T-helper 1 cell treated with Interleukin-12 subunit alpha and Interleukin-12 subunit beta and Interleukin-4 antibody, amounts not matched to agents 30 ng/mL and 1 ng/mL, for 36 hours (primary cell): ENCODE data around the gene C6orf141. TPM values are rescaled to one million over a fixed set of nuclear protein-coding genes. Genes with fewer than 3 reads are reported as not detected.

Source experiments
- intact Hi-C: fragments of 100-400 bp; cut with micrococcal nuclease; formaldehyde crosslinking; loops from one replicate; pipeline ENCODE4 v1.15.1; 2024
- total RNA-seq: library from RNA; stranded (reverse); gene quantifications from 2 replicates; pipeline ENCODE4 v1.2.3, GENCODE V29; 2022

The C6orf141 gene
- total RNA-seq, 1 donor from 2014 or later, result not detected

GRCh38 chr6:49535795-49536194 lies 14.7 kb upstream of the C6orf141 start:
- intact Hi-C loops, result no loop called here

DNA sequence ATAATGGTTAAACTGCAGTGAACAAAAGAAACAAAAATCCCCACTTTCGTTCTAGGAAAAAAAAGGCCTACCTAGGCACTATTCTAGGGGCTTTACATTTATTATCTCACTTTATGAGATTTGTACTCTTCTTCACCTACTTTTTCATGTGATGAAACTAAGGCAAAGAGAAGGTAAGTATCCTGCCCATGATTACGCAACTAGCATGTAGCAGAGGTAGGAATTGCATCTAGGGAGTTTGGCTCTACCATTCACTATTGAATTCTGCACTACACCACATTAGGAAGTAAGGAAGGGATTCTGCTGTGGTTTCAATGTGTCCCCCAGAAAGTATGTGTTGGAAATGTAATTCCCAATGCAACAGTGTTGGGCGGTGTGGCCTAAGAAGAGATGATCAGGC lies 11.4 kb upstream of the C6orf141 start:
- intact Hi-C loops, result no loop called here

DNA sequence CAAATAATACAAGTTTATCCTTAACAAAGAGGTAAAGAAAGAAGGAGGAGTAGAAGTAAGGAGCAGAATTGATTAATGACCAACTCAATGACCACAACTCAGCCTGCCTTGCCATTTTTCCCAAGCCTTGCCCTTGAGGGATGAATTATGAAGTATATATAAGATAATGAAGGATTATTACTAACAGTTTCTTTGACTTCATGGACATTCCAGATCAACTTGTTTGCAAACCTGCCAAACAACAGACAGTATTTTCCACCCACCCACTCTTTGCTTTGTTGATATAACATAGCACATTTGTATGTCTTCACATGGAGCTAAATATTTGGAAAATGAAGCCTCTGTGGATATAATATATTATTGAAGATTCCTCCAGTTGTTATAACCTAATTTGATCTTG lies 9.9 kb upstream of the C6orf141 start:
- intact Hi-C loops, result no loop called here

DNA sequence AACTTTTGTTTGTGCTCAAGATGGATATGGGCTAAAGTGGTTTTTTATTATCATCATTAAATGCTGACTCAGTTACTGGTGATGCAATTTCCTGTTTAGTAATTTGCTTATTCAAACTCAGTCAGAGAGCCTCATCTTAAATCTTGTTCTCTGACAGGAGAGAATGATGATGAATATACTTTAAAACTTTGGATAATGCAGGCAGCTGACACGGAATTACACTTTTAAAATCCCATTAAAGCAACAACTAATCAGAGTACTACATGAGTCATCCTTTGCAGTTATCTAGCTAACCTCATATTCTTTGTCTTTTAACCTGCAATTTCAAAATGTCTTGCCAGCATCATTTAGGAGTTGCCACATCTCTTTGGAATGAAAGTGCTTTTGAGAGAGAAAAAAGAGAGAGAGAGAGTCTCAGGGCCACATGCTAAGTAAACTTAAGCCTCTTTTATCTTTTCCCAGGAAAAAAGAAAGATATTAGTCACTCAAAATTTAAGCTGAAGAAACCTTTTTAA lies 9.2 kb upstream of the C6orf141 start:
- intact Hi-C loops, result no loop called here

DNA sequence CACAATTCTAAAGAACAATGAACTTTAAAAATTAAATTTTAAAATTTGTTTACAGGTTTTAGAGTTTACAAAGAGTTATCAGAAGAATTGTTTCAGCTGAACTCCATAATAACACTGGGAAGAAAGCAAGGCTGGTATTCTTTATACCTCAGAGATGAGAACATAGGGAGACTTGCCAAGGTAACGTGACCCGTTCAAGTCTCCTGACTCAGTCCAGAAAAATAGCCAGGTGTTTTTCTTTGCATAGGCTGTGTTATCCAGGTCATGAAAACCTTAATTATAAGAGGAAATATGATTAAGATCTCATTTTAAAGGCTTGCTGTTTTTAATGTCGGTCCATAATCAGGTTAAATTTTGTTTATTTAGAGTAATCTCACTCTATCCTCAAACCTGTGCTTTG lies 8.5 kb upstream of the C6orf141 start:
- intact Hi-C loops, result no loop called here

- intact Hi-C loops, result no loop called here
Observed at GRCh38 chr6:49543087-49543858, 7.2 kb upstream of the C6orf141 start.

- intact Hi-C loops, result no loop called here
Observed at GRCh38 chr6:49546331-49546730, 4.1 kb upstream of the C6orf141 start.

- intact Hi-C loops, result no loop called here
Observed at GRCh38 chr6:49548613-49549304, 1.7 kb upstream of the C6orf141 start.

GRCh38 chr6:49549691-49550491 lies 577 bp upstream of the C6orf141 start:
- intact Hi-C loops, result loop anchor here (1.0 to 2.0 kb wide), 2 partner anchors 18 to 87 kb away; partner anchors contain the start of genes CENPQ and MMUT

DNA sequence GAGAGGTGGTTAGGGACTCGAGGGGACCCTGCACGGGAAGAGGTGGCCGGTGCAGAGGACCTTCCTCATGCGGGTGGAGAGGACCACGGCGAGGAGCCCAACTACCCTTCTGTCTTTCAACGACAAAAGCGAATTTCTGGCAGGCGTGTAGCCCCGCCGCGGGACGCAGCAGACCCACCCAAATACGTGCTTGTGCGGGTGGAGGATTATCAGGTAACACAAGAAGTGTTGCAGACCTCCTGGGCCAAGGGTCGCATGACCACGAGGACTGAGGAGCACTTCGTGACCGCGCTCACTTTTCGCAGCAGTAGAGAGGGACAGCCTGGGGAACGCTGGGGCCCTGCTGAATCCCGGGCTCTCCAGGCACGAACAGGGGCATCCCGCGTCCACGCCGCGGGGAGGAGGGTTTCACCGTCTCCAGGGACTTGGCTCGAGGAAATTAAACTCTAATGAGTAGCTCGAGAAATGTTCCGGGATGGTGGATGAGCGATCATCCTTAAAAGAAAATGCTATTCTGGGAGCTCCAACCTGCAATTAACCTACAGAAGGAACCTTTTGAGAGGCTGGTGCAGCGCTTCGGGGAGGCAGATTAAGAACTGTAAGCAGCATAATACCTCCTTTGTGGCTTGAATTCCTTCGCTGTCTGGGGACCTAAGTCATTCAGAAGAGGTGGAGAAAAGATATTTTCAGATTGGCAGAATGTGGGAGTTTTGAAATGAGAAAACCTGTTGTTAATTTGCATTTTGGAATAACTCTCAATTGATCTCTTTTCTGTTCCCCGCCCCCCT lies 804 bp downstream of the C6orf141 start:
- intact Hi-C loops, result loop anchor here (2.0 kb wide), 1 partner anchor 88 kb away; the partner anchor contains the start of genes CENPQ and MMUT

DNA sequence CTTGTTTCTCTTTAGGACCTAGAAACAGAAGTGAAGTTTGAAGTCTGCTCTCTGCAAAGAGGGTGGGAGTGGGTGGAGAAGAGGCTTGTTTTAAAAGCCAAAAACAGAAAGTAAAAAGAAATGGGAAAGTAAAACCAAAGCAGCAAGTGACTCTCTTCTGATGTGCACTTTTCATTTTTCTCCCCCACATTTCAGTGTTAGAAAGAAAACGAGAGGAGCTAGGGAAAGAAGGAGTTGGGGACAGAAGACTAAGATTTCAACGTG lies 1.3 kb downstream of the C6orf141 start:
- intact Hi-C loops, result loop anchor here (2.0 kb wide), 1 partner anchor 89 kb away; the partner anchor contains the start of genes CENPQ and MMUT

- intact Hi-C loops, result no loop called here
Observed at GRCh38 chr6:49552596-49552995, 2.1 kb downstream of the C6orf141 start.

- intact Hi-C loops, result no loop called here
Observed at GRCh38 chr6:49553384-49553783, 2.9 kb downstream of the C6orf141 start.

- intact Hi-C loops, result no loop called here
Observed at GRCh38 chr6:49555951-49556350, 5.5 kb downstream of the C6orf141 start.

GRCh38 chr6:49556429-49556837 lies 6.0 kb downstream of the C6orf141 start:
- intact Hi-C loops, result no loop called here

- intact Hi-C loops, result no loop called here
Observed at GRCh38 chr6:49557177-49557576, 6.7 kb downstream of the C6orf141 start.

DNA sequence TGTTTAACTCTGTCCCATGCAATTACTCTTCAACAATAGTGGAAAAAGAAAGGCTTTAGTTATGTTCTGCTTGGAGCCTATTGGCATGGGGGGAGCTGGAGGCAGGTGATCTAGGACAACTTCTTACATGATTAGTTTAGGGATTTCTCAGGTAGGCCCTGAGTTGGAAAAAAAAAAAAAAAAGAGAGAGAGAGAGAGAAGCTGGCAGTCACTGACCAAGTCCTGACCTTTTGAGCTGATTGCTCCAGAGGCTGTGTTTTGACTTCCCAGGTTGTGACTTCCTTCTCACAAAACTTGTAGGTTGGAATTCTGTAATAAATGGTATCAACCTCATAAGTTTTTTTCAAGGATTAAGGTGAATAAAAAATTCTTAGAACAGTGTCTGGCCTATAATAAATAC lies 7.8 kb downstream of the C6orf141 start:
- intact Hi-C loops, result no loop called here

DNA sequence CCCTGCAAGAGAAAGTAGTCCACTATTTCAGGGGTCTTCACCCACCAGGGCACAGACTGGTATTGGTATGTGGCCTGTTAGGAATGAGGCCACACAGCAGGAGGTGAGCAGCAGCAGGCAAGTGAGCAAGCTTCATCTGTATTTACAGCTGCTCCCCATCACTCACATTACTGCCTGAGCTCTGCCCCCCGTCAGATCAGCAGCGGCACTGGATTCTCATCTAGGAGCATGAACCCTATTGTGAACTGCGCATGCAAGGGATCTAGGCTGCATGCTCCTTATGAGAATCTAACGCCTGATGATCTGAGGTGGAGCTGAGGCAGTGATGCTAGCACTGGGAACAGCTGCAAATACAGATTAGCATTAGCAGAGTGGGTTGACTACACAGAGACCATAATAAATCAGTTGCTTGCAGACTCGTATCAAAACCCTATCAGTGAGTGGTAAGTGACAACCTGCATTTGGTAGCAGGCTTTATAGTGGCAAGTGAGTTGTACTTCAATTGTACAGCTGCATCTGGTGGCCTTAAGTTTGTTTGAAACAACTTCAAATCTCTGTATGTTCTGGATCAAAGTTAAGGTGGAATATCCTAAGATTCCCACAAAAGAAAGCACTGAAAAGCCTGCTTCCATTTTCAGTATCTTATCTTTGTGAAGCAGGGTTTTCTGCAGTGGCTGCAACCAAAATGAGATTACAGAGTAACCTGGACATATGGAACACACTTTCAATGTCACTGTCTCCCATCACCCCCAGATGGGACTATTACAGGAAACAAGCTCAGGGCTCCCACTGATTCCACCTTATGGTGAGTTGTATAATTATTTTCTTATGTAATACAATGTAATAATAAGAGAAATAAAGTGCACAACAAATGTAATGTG lies 12.8 kb downstream of the C6orf141 start:
- intact Hi-C loops, result no loop called here

DNA sequence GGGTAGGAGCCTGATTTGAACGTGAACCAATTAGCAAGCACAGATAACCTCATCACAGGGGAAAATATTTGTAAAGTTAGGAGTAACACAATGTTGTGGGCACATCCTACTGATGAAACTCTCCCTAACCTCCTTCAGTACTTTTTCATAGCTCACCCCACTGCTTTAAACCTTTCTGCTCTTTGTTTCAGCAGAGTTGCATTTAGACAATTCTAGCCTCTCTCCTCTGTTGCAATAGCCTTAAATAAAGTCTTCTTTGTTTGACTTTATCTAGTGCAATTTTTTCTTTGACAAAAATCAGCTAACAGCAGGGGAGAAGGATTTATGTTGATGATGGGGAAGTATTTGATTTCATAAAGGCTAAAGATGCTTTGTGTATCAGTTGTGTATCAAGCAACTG lies 14.1 kb downstream of the C6orf141 start:
- intact Hi-C loops, result no loop called here

DNA sequence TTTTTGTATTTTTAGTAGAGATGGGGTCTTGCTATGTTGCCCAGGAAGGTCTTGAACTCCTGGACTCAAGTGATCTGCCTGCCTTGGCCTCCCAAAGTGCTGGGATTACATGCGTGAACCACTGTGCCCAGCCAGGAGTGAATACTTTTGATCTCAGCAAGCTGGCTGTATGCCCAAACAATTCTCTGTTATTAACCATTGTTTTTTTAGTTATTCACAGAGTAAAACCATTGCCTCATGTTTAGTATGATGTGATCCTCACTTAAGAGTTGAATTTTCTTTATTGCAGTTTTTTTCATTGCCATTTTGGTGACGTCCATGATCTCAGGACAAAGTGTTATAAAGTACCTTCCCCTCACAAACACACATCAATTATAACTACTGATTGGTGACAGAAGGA lies 14.8 kb downstream of the C6orf141 start:
- intact Hi-C loops, result no loop called here
